Measurements from ENCODE around the gene SCO2. TPM values are rescaled to one million over a fixed set of nuclear protein-coding genes. Genes with fewer than 3 reads are reported as not detected.

SCO2 gene
- total and polyA plus RNA-seq, 2 of the 13 experiments (the other 11 are each of a cell fraction or from before 2014, with no cell fraction given): 0.32 to 3.7 TPM

- TF ChIP-seq THRA (CRISPR knock-in tag; IDR thresholded peaks at IDR 0.05; ENCODE audit: borderline replicate concordance) (0 out of 2 replicates have a peak, but pooled peaks have one; percentile 47), ZNF841 (CRISPR knock-in tag; IDR thresholded peaks at IDR 0.05; ENCODE audit: borderline replicate concordance) (no peak), DBP (CRISPR knock-in tag; IDR thresholded peaks at IDR 0.05; ENCODE audit: not compliant biosample characterization) (no peak), HMGXB3 (CRISPR knock-in tag; IDR thresholded peaks at IDR 0.05; ENCODE audit: borderline replicate concordance) (no peak), KIAA2018 (CRISPR knock-in tag; IDR thresholded peaks at IDR 0.05; ENCODE audit: borderline replicate concordance) (no peak), HES4 (CRISPR knock-in tag; IDR thresholded peaks at IDR 0.05; ENCODE audit: borderline replicate concordance) (no peak), ZNF607 (CRISPR knock-in tag; IDR thresholded peaks at IDR 0.05; ENCODE audit: borderline replicate concordance) (no peak; the same call in 1 of the 2 replicates), ZNF703 (CRISPR knock-in tag; IDR thresholded peaks at IDR 0.05; ENCODE audit: borderline replicate concordance) (peak; percentile 77; the same call in 1 of the 2 replicates), DR1 (CRISPR knock-in tag; IDR thresholded peaks at IDR 0.05) (no peak; the same call in 1 of the 2 replicates), SMARCC2 (IDR thresholded peaks at IDR 0.05) (no peak), KDM5B (CRISPR knock-in tag; IDR thresholded peaks at IDR 0.05; ENCODE audit: borderline replicate concordance) (no peak; the same call in none of the 2 replicates), ZNF790 (CRISPR knock-in tag; IDR thresholded peaks at IDR 0.05; ENCODE audit: borderline replicate concordance) (no peak; the same call in none of the 2 replicates), ZNF780A (CRISPR knock-in tag; IDR thresholded peaks at IDR 0.05) (no peak)
These were observed 4.6 kb upstream of the SCO2 start, which contains the start of gene TYMP (continued) for GRCh38 chr22:50529897-50530579.

All from HepG2 (cell line).